IPS-NIHi7 (cell line): ENCODE data around the gene SLC9A3.
"Not testable (repeated sequence)": the region's sequence is repeated elsewhere in the genome, so short reads cannot be mapped to it uniquely, and the experiment has no call there.

Source experiments
- DNase-seq: peaks from one replicate; pipeline ENCODE4 v3.0.0; 2012; ENCODE audit warnings: mixed read lengths; ENCODE audit errors: extremely low spot score

SLC9A3 gene

DNA sequence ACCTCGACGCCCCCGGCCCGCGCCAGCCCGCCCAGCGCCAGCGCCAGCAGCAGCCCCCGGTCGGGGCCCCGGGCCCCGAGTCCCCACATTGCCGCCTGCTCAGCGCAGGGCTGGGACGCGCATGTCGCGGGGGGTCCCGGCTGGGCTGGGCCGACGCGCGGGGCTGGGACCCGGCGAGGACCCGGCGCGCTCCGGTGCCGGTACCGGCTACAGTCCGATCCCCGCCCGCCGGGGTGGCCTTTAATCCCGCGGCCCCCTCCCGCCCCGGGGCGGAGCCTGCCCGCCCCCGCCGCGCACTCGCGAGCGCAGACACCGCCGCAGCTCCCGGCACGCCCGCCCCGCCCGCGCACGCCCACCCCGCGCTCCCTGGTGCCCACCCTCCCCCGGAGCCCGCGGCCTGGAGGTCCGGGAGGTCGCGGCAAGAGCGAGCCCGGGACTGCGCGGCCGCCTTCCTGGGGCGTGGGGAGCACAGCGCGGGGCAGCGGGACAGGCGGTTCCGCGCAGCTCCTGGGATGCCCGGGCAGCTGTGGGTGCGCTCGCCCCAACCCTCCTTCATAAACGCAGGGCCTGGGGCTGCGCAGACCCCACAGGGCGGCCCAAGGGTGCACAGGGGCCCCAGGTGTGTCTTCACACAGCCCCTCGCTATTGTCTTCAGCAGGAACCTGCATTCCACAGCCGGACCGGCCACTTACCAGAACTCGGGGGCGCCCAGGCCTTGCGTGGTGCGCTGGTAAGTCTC, at the start of gene SLC9A3:
Gene SLC9A3 (minus strand): TSS at position 216 of the 739 bp plus-strand sequence.
- no peak for DNase-seq

DNA sequence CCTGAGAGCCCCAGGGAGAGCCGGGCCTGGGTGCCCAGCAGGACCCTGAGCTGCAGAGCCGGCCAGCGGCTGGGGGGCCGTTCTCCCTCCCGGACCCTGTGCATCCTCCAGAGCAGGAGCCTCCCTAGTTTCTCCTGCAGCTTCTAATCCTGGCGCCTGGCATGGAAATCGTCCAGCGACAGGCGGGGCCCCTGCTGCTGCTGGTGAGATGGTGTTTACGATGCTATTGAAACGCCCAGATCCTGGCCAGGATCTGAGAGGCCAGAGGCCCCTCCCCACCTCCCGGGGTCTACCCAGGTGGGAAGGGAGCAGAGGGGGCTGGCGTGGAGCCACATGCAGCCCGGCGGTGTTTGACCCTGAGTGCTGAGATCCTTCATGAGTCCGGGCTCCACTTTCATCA, 49.7 kb upstream of the SLC9A3 start:
- DNase-seq = no peak

DNA sequence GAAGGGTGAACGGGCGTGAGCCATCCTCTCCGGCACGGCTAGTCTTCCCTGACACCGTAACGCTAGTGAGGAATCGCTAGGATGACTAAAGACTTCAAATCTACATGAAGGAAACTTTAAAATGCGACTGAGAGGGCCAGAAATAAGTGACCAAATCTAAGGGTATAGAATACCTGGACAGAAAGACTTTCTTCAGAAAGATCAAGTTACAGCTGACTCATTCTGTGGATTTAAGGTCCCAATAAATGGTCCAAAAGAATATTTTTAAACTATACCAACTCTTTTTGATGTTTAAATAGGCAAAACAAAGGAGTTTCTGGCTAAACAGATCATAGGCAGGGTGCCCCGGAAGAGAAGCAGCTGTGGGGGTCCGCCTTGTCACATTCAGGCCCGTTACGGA, 49.0 kb upstream of the SLC9A3 start:
- no peak for DNase-seq

DNA sequence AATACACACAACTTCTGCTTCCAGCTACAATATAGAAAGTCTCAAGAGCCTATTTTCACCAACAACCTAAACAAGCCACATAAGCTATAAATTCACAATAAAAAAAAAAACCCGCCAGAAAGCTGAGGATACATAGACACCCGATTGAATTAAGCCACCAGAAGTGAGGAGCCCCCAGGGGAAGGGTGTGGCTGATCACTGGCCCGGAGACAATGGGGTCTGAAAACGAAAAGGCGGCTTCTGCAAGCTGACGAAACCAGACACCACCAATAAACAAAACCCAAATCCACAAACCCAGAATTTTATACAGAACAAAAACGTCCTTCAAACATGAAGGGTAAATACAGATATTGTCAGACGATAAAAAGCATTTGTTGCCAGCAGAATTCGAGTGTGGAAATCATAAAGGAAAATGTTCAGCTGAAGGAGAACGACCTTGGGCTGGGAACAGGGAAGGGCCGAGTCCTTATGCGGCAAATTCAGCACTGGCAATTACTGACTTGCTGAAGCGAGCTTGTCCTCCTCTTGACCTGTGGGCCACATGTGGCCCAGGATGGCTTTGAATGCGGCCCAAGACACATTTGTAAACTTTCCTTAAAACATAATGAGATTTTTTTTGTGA, 48.3 kb upstream of the SLC9A3 start:
- no peak for DNase-seq

GRCh38 chr5:571791-572190, 47.5 kb upstream of the SLC9A3 start:
- no peak for DNase-seq

GRCh38 chr5:570886-571285, 46.6 kb upstream of the SLC9A3 start:
- no peak for DNase-seq

GRCh38 chr5:570446-570845, 46.2 kb upstream of the SLC9A3 start:
- no peak for DNase-seq

GRCh38 chr5:569868-570361, 45.7 kb upstream of the SLC9A3 start:
- DNase-seq = no peak

DNA sequence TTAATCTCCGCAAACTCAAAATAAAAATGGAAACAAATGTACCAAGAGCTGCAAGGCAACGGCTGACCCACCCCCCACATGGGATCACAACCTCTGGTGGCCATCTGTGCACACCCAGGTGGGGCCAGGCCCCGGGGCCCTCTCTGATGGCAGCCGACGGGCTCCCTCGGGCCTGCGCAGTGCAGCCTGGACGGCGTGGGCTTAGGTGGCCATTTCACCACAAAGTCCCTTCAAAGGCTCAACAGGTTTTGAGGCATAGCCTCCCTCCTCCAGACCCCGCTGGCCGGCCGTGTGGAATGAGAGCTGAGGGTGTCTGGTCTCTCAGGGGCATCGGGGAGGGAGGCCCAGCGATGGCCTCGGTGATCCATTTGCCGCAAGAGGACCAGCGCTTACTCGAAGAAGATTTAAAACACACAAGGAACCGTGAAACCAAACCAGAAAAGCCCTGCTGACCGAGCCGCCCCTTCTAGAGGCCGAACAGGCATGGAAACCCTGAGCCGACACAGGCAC, 45.2 kb upstream of the SLC9A3 start:
- DNase-seq = no peak

DNA sequence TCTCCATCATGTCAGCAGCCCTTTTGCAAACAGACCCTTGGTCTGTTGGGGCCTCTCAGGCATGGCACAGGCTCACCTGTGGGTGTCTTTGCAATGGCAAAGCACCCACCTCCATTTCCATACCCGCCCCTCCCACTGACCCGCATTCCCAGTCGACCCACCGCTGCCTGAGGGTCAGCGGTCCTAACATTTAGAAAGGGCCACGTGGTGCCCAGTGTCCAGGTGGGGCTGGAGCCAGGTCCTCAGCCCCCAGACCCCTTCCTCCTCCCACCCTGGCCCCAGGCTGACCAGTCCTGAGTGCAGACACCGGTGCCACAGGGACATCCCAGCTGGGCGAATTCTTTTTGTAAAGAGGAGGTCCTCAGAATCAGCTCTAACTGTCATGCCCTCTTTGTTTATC, 44.6 kb upstream of the SLC9A3 start:
- DNase-seq = no peak

GRCh38 chr5:568061-568781, 44.0 kb upstream of the SLC9A3 start:
- DNase-seq = peak; percentile 13

- DNase-seq = no peak
Measured at GRCh38 chr5:567664-568060, 43.4 kb upstream of the SLC9A3 start.

DNA sequence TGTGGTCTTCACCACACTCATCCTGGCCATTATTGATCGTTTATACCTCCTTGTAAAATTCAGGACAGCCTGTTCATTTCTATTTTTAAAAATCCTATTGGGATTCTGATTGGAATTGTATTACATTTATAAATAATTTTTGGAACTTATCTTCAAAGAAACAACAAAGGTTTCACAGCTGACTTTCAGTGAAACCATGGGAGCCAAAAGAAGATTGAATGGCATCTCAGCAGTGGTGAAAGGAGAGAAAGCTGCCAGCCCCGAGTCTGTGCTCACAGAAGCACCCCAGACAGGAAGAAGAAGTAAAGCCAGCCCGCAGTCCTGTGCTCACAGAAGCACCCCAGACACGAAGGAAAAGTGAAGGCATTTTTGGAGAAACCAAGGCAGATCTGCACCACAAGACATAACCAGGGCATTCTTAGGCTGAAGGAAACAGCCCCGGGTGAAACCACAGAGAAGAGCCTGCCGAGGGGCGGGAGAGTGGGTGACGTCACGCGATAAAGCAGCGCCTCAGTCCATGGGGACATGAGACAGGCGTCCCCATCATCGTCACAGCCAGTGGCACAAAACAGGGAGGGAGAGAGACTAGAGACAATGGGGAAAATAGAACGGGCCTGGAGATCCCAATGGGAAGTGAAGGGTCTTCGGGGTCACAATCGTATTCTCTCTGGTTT, 42.5 kb upstream of the SLC9A3 start:
- DNase-seq = no peak

GRCh38 chr5:565782-566440, 41.7 kb upstream of the SLC9A3 start:
- DNase-seq = peak; percentile 49

DNA sequence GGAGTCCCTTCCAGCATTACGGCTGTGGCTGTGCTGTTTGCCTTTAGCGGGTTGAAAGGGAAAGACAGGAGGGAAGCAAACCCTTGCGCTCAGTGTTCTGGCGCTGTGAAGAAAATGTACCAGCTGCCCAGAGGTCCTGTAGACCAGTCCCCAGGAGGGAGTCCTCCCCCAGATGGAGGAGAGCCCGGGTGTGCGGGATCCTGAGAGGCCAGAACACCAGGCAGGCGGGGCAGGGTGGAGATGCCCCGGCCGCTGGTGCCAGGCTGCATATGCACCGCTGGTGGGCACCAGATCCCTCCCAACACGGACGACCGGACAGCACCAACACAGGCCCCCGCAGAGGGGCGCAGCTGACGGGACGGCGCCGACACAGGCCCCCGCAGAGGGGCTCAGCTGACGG, 37.2 kb upstream of the SLC9A3 start:
- DNase-seq = no peak

GRCh38 chr5:560792-561166, 36.5 kb upstream of the SLC9A3 start:
- no peak for DNase-seq

GRCh38 chr5:558871-559503, 34.7 kb upstream of the SLC9A3 start:
- no peak for DNase-seq

DNA sequence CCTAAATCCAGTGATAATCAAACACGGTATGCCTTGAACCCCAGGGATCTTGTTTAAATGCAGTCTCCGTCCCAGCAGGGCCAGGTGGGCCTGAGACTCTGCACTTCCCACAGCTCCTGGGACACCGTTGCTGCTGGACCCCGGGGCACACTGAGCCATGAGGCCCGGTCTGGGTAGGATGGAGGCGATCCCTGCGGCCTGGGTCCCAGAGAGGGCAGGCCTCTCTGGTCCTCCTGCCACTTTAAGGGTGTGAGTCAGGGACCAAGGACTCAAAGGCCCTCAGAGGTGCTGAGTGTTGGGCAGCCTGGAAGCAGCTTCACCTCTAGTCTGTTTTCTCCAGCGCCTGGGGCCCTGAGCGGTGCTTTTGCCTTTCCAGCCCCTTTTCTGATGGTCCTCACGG, 34.1 kb upstream of the SLC9A3 start:
- DNase-seq = no peak

DNA sequence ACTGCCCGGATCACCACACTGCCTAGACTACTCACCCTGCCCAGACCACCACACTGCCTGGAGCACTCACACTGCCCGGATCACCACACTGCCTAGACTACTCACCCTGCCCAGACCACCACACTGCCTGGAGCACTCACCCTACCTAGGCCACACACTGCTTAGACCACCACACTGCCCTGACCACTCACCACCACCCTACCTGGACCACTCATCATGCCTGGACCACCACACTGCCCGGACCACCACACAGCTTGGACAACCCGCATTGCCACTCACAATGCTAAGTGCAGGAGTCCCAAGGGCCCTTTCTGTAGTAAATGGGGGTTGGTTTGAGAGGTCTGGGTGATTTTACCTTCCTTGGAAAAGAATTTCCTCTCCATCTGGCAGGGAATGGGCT, 33.7 kb upstream of the SLC9A3 start:
- not testable (repeated sequence) for DNase-seq

GRCh38 chr5:556909-557441, 32.7 kb upstream of the SLC9A3 start:
- no peak for DNase-seq
